ENCODE measurements around the gene ZBTB34.
A peak's percentile ranks its signal among the peaks of the same experiment; 100 is the strongest.

Gene ZBTB34

DNA sequence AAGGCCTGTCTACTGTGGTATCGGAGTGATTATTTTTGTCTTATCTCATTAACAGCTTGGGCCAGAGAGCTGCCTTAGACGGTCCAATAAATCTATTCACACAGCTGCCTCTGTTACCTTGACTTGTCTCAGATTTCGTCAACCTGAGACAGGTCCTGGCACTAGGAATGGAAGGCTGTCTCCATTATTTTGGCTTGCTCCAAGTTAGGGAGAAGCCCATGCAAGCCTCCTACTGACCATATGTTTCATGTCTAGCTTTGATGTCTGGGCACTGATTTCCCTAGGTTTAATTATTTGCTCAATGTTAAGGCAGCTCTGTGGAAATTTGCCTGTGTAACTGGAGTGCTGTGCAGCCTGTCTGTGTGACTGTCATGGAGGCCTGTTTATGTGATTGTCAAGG is 41.8 kb downstream of the ZBTB34 start:
- no peak for DNase-seq (ENCODE audit: low read depth, low spot score)
- CTCF ChIA-PET, result interaction anchor here (1.0 to 1.4 kb wide), 2 partner anchors 10 to 297 kb away, joined by 4 to 5 read pairs; no protein-coding TSS in a partner anchor
- no peak overlapping the region for H3K4me3 ChIP-seq (ENCODE audit: low read depth, low read length)
- POLR2A ChIA-PET, result no interaction called here
- TF ChIP-seq, protein P1, sequence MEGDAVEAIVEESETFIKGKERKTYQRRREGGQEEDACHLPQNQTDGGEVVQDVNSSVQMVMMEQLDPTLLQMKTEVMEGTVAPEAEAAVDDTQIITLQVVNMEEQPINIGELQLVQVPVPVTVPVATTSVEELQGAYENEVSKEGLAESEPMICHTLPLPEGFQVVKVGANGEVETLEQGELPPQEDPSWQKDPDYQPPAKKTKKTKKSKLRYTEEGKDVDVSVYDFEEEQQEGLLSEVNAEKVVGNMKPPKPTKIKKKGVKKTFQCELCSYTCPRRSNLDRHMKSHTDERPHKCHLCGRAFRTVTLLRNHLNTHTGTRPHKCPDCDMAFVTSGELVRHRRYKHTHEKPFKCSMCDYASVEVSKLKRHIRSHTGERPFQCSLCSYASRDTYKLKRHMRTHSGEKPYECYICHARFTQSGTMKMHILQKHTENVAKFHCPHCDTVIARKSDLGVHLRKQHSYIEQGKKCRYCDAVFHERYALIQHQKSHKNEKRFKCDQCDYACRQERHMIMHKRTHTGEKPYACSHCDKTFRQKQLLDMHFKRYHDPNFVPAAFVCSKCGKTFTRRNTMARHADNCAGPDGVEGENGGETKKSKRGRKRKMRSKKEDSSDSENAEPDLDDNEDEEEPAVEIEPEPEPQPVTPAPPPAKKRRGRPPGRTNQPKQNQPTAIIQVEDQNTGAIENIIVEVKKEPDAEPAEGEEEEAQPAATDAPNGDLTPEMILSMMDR (IDR thresholded peaks at IDR 0.05; ENCODE audit: insufficient read depth, low read length, missing control alignments), result no peak

- CTCF ChIA-PET, result interaction anchor here (1.0 kb wide), 1 partner anchor 13 kb away, joined by 3 read pairs; no protein-coding TSS in a partner anchor
- H3K4me3 ChIP-seq (ENCODE audit: low read depth, low read length), result no peak overlapping the region
- TF ChIP-seq, protein P1 (IDR thresholded peaks at IDR 0.05; ENCODE audit: insufficient read depth, low read length, missing control alignments), result no peak
- DNase-seq (ENCODE audit: low read depth, low spot score), result no peak
- POLR2A ChIA-PET, result no interaction called here
Observed at GRCh38 chr9:126904586-126904985, 44.1 kb downstream of the ZBTB34 start.

GRCh38 chr9:126906091-126906490 is 45.7 kb downstream of the ZBTB34 start:
- CTCF ChIA-PET, result no interaction called here
- POLR2A ChIA-PET, result no interaction called here
- H3K4me3 ChIP-seq (ENCODE audit: low read depth, low read length), result no peak overlapping the region
- TF ChIP-seq, protein P1 (IDR thresholded peaks at IDR 0.05; ENCODE audit: insufficient read depth, low read length, missing control alignments), result no peak
- DNase-seq (ENCODE audit: low read depth, low spot score), result no peak

DNA sequence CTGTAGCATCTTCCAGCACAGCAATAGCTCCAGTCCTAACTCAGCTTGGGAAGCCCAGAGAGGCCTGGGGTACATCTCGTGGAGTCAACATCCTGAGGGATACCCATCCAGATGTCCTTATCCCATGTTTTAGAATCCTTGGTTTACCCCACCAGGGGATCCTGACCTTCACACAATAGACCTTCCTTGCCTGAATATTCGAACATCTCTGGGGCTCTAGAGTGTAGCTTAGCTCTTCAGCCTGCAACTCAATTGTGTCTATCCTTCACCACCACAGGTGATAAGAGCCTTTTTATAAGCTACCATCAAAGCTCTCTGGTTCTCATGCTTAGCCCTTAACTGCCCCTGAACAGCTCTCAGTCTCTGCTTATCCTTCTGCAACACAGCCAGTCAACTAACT is 46.6 kb downstream of the ZBTB34 start:
- no peak for DNase-seq (ENCODE audit: low read depth, low spot score)
- ChIA-PET POLR2A (no interaction called here), CTCF (interaction anchor here (1.2 kb wide), 1 partner anchor 9 kb away, joined by 3 read pairs; no protein-coding TSS in a partner anchor)
- TF ChIP-seq, protein P1 (IDR thresholded peaks at IDR 0.05; ENCODE audit: insufficient read depth, low read length, missing control alignments), result no peak
- no peak overlapping the region for H3K4me3 ChIP-seq (ENCODE audit: low read depth, low read length)

GRCh38 chr9:126914458-126915280 is 54.2 kb downstream of the ZBTB34 start, which contains the start of gene RALGPS1:
RALGPS1 (plus strand) TSS chr9:126914782; CDS start chr9:126962290, 47,508 bp downstream.
- DNase-seq (ENCODE audit: low read depth, low spot score), result peak; percentile 72
- peak within 1 kb of the TSS; percentile 53 for H3K4me3 ChIP-seq (ENCODE audit: low read depth, low read length)
- TF ChIP-seq, protein P1 (IDR thresholded peaks at IDR 0.05; ENCODE audit: insufficient read depth, low read length, missing control alignments), result no peak
- ChIA-PET POLR2A (interaction anchor here (0.6 kb wide), 2 partner anchors 287 to 404 kb away, joined by 3 to 4 read pairs; no protein-coding TSS in a partner anchor), CTCF (interaction anchor here (1.0 to 1.6 kb wide), 5 partner anchors 23 to 286 kb away, joined by 3 to 5 read pairs (median 3); partner anchors contain the start of gene ZBTB34)

DNA sequence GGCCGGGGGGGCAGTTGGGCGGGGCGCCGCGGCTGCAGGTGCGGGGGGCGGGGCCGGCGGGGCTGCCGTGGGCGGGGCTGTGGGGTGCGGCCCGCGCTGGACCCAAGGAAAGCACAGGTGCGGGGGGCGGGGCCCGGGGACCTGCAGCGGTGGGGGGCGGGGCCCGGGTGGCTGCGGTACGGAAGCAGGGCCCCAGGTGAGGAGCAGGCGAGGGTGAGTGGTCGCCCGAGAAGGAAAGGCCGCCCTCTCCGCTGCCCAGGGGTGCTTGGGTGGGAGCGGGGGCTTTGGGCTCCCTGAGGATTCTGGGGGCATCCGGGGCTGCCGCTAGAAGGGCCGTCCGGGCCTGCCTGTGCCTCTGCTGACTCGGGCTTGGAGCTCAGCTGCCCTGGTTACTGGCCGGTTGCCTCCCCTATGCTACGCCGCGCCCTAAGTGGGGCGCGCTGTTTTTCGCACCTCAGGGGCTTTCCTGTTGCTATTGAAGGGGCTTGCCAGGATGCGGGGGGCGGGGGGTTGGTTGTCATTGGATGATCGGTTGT is 54.9 kb downstream of the ZBTB34 start:
- H3K4me3 ChIP-seq (ENCODE audit: low read depth, low read length), result 0 out of 2 replicates have a peak overlapping the region, but pooled peaks have one; percentile 15
- ChIA-PET CTCF (interaction anchor here (1.0 to 1.6 kb wide), 3 partner anchors 22 to 285 kb away, joined by 3 to 5 read pairs (median 3); no protein-coding TSS in a partner anchor), POLR2A (no interaction called here)
- TF ChIP-seq, protein P1 (IDR thresholded peaks at IDR 0.05; ENCODE audit: insufficient read depth, low read length, missing control alignments), result no peak
- DNase-seq (ENCODE audit: low read depth, low spot score), result no peak

Data from AG04449 (cell line).